ENCODE results near the gene RNF103.
"Not testable (repeated sequence)": the region's sequence is repeated elsewhere in the genome, so short reads cannot be mapped to it uniquely, and the experiment has no call there.

RNF103 gene, protein sequence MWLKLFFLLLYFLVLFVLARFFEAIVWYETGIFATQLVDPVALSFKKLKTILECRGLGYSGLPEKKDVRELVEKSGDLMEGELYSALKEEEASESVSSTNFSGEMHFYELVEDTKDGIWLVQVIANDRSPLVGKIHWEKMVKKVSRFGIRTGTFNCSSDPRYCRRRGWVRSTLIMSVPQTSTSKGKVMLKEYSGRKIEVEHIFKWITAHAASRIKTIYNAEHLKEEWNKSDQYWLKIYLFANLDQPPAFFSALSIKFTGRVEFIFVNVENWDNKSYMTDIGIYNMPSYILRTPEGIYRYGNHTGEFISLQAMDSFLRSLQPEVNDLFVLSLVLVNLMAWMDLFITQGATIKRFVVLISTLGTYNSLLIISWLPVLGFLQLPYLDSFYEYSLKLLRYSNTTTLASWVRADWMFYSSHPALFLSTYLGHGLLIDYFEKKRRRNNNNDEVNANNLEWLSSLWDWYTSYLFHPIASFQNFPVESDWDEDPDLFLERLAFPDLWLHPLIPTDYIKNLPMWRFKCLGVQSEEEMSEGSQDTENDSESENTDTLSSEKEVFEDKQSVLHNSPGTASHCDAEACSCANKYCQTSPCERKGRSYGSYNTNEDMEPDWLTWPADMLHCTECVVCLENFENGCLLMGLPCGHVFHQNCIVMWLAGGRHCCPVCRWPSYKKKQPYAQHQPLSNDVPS

DNA sequence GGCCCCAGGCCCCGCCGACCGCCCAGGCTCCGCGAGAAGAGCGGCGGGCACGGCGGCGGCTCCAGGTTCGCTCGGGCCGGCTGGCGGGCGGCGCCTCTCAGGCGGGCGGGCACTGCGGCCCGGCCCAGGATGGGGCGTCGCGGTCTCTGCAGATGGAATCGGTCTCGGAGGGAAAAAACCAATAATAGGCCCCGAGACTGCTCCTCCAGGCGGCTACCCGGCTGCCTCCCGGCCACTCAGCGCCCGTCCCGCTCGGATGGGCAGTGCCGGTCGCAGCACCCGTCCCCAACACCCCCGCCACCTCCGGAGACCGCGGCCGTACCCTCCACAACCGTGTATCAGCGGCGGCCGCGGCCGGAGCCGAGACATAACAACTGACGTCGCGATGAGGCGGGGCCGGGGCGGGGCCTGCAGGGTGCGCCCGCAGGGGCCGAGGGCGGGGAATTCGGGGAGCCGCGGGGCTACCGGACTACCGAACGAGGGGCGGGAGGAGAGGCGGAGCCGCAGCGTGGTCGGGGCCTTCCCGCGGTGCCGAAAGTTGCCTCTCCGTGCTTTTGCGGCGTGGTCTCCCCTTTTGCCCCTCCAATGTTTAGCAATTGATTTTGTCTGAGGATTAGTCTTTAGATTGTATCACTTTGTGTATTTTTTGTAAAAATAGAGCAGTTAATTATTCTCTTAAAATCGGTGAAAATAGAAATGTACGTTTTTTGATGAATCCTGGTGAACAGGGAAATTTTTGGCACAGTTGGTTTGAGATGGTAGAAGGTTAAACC is at the start of gene RNF103:
TSS of gene RNF103 (minus strand) at position 372 of the 773 bp plus-strand sequence. CDS start 979 bp downstream, outside the sequence.
- TF ChIP-seq, protein P1, sequence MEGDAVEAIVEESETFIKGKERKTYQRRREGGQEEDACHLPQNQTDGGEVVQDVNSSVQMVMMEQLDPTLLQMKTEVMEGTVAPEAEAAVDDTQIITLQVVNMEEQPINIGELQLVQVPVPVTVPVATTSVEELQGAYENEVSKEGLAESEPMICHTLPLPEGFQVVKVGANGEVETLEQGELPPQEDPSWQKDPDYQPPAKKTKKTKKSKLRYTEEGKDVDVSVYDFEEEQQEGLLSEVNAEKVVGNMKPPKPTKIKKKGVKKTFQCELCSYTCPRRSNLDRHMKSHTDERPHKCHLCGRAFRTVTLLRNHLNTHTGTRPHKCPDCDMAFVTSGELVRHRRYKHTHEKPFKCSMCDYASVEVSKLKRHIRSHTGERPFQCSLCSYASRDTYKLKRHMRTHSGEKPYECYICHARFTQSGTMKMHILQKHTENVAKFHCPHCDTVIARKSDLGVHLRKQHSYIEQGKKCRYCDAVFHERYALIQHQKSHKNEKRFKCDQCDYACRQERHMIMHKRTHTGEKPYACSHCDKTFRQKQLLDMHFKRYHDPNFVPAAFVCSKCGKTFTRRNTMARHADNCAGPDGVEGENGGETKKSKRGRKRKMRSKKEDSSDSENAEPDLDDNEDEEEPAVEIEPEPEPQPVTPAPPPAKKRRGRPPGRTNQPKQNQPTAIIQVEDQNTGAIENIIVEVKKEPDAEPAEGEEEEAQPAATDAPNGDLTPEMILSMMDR (IDR thresholded peaks at IDR 0.05; ENCODE audit: insufficient read depth, missing control alignments), result no peak
- FAIRE-seq, result no peak
- peak; percentile 78 for DNase-seq (ENCODE audit: insufficient read length, low spot score)

DNA sequence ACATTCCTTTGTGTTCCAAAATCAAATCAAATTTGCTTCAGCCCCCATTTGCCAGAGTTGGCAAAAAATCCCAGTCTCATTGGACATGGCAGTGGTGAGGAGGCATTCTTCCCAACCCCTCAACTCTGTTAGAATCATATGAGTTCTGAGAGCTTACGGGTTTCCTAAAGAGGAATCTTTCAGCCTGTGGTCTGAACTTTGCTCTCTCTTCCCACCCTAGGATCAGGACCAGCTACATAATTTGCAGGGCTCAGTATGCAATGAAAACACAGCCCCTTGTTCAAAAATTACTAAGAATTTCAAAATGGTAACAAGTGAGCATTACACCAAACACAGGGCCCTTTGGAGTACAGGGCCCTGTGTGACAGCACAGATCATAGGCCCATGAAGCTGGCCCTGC is 49.3 kb upstream of the RNF103 start:
- FAIRE-seq, result no peak
- TF ChIP-seq, protein P1 (IDR thresholded peaks at IDR 0.05; ENCODE audit: insufficient read depth, missing control alignments), result no peak
- DNase-seq (ENCODE audit: insufficient read length, low spot score), result no peak

DNA sequence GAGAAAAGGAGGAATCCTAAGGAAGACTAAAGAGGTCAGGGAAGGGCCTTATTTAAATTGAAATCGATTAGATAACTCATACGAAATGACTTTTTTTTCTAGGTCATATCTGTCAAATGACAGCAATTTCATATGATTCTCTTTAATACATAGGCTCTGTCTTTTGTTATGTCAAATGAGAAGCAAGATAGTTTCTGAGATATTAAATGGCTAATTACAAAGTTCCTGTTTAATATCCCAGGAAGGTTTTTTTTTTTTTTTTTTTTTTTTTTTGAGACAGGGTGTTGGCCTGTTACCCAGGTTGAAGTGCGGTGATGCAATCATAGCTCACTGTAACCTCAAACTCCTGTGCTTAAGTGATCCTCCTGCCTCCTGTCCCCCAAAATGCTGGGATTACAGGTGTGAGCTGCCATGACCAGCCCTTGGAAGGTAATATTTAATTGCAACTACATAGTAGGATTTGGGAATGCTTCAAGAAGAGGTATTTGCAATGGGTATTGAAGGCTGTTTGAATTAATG is 48.4 kb upstream of the RNF103 start:
- no peak for DNase-seq (ENCODE audit: insufficient read length, low spot score)
- FAIRE-seq, result no peak
- TF ChIP-seq, protein P1 (IDR thresholded peaks at IDR 0.05; ENCODE audit: insufficient read depth, missing control alignments), result no peak

DNA sequence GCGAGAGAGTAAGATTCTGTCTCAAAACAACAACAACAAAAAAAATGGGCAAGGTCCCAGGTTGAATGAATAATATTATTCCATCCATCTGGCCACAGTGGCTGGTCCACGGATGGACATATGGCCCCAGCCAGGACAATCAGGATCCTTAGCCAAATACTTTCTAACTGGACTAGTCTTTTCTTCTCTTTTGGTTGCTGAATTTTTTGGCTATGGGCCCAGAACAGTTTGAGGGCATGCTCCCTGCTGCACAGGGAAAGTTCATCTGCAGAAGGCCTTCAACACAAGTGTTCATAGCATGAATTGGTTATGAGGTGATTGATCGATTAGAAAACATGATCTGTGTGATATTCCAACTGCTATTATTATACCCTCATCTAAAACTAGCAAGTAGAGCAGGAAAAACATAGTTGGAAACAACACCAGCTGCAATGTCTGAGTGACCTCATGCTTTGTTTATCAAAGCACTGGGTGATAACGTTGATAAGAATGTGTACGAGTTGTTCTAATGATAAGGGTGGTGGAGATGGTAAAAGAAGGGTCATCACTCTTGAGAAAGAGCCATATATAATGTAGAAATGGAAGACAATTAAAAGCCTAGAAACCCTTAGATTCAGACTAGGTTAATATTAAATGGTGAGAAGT is 47.8 kb upstream of the RNF103 start:
- TF ChIP-seq, protein P1 (IDR thresholded peaks at IDR 0.05; ENCODE audit: insufficient read depth, missing control alignments), result no peak
- FAIRE-seq (no peak), DNase-seq (ENCODE audit: insufficient read length, low spot score) (no peak)

DNA sequence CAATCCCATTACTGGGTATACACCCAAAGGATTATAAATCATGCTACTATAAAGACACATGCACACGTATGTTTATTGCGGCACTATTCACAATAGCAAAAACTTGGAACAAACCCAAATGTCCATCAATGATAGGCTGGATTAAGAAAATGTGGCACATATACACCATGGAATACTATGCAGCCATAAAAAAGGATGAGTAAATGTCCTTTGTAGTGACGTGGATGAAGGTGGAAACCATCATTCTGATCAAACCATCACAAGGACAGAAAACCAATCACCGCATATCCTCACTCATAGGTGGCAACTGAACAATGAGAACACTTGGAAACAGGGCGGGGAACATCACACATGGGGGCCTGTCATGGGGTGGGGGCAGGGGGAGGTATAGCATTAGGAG is 45.7 kb upstream of the RNF103 start:
- FAIRE-seq; DNase-seq (ENCODE audit: insufficient read length, low spot score): not testable (repeated sequence)

DNA sequence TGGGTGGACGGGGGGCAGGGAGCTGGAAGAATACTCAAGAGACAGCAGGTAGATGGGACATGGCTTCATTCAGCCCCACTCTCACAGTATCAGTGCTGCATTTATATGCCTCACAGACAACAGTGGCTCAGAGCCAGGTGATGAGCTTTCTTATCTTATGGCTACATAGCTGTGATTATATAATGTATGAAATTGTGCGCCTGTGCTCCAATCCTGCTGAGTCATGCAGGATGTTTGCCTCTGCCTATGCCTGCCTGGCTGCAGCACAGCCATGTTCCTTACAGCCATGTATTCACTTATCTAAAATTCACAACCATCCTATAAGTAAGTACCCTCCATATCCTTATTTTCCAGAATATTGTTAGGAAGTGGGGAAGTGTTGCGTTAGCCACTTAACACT is 37.7 kb upstream of the RNF103 start:
- FAIRE-seq (no peak), DNase-seq (ENCODE audit: insufficient read length, low spot score) (no peak)
- TF ChIP-seq, protein P1 (IDR thresholded peaks at IDR 0.05; ENCODE audit: insufficient read depth, missing control alignments), result no peak

DNA sequence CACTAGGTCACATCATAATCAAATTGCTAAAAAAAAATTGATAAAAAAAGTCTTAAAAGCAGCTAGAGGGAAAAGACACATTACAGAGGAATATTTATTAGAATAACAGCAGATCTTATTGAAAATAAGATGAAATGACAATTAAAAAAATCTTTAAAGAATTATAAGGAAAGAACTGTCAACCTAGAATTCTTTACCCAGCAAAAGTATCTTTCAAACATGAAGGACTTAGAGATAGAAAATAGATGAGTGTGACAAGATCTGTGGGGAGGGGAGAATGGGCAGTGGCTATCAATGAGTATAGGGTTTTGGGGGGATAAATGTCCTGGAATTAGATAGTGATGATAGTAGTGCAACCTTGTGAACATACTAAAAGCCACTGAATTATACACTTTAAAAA is 26.5 kb upstream of the RNF103 start:
- TF ChIP-seq, protein P1 (IDR thresholded peaks at IDR 0.05; ENCODE audit: insufficient read depth, missing control alignments), result no peak
- FAIRE-seq, result no peak

More for the DNA sequence above, 26.5 kb upstream of the RNF103 start:
- no peak for DNase-seq (ENCODE audit: insufficient read length, low spot score)
